Naive thymus-derived CD8-positive, alpha-beta T cell (primary cell): ENCODE results near the gene MCRIP1. TPM values are rescaled to one million over a fixed set of nuclear protein-coding genes. Genes with fewer than 3 reads are reported as not detected.
A peak's percentile ranks its signal among the peaks of the same experiment; 100 is the strongest.

Experiments used
- ATAC-seq, 2 donors: fragments of 150-1000 bp; cut with Tn5 transposase in 1 of 2; sonication (Bioruptor Pico), chemical (Tn5 transposase) in 1 of 2; 1 replicate in 1 of 2; 2 replicates in 1 of 2; pipeline ENCODE4 v1.10.0; 2021; ENCODE audit warnings: mild to moderate bottlenecking in 2 of 2, moderate library complexity in 2 of 2
- POLR2A ChIA-PET: fragments of 350-600 bp; sonication (Branson Sonifier 250); formaldehyde crosslinking; loops from one replicate; lab custom pipeline; 2021; ENCODE audit warnings: antibody characterized with exemption; lab: Charles Lee
- DNase-seq, 10 donors: peaks; one replicate each; pipeline versions ENCODE4 v3.0.0 to v3.0.0-alpha.2; 2020 to 2022
- H3K27ac Mint-ChIP-seq, 10 donors: one replicate each; pipeline ENCODE4 v1.8.0; 2020 to 2022; ENCODE audit warnings: mild to moderate bottlenecking in 10 of 10, mixed read lengths in 10 of 10, moderate library complexity in 4 of 10, inconsistent platforms in 1 of 10
- H3K27me3 Mint-ChIP-seq, 5 donors: one replicate each; pipeline ENCODE4 v1.8.0; 2021 to 2022; ENCODE audit warnings: mixed read lengths in 5 of 5
- H3K36me3 Mint-ChIP-seq, 3 donors: one replicate each; pipeline ENCODE4 v1.8.0; 2020 to 2022; ENCODE audit warnings: mixed read lengths in 3 of 3, mild to moderate bottlenecking in 2 of 3, inconsistent platforms in 1 of 3
- H3K4me1 Mint-ChIP-seq, 4 donors: one replicate each; pipeline ENCODE4 v1.8.0; 2021 to 2022; ENCODE audit warnings: mixed read lengths in 4 of 4
- H3K4me3 Mint-ChIP-seq, 10 donors: one replicate each; pipeline ENCODE4 v1.8.0; 2020 to 2022; ENCODE audit warnings: mild to moderate bottlenecking in 10 of 10, mixed read lengths in 10 of 10, moderate library complexity in 6 of 10, inconsistent platforms in 1 of 10
- H3K9me3 Mint-ChIP-seq, 9 donors: one replicate each; pipeline ENCODE4 v1.8.0; 2020 to 2022; ENCODE audit warnings: mixed read lengths in 9 of 9, mild to moderate bottlenecking in 3 of 9, inconsistent platforms in 1 of 9, moderate library complexity in 1 of 9
- polyA plus RNA-seq, 3 donors: library from polyadenylated mRNA; unstranded; fragments of 300-500 nt; fragmentation: Illumina TruSeq; gene quantifications; one replicate each; pipeline ENCODE4 v1.2.3, GENCODE V29; 2021
- total RNA-seq, 8 experiments: library from RNA in 2 of 8; stranded (reverse) in 2 of 8; gene quantifications; one replicate each; pipeline ENCODE4 v1.2.3 and lab custom pipeline; 2021 to 2026

MCRIP1 gene
- total and polyA plus RNA-seq, 5 experiments from 2014 or later = 49.5 to 61.8 (median 58.4) TPM

DNA sequence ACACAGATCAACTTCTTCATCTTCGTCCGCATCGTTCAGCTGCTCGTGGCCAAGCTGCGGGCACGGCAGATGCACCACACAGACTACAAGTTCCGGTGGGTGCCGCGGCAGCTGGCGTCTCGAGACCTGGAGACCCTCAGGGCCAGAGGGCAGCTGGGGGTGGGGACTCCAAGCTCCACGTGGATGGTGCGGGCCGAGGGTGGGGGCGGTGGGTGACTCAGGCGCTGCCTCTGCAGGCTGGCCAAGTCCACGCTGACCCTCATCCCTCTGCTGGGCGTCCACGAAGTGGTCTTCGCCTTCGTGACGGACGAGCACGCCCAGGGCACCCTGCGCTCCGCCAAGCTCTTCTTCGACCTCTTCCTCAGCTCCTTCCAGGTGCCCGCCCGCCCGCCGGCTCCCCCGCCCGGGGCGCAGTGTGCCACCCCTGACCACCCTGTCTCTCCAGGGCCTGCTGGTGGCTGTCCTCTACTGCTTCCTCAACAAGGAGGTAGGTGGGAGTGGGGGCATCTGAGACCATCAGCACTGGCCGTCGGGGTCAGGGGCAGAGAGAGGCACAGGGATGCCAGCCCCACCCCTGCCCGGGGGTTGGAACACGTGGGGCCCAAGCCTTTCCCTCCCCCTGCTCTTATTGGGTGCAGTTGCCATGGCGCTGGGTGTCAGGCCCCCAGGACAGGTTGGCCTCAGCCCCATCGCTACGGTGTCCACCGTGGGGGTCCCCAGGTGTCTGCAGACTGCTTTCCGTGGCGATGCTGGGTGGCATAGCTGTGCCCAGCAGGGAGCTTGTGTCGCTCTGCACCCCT lies 20.3 kb downstream of the MCRIP1 start:
- Mint-ChIP-seq H3K27me3 (peaks cover 6 to 34% (median 28%) of the 10 kb centered on the region in 5 donors), H3K9me3 (peaks cover 0 to 3% (median 0%) of the 10 kb centered on the region in 9 donors), H3K27ac (no peak overlapping the region), H3K4me3 (no peak overlapping the region), H3K4me1 (peaks cover 0 to 2% (median 0%) of the 10 kb centered on the region in 4 donors), H3K36me3 (no peaks in the 10 kb centered on the region)
- no peak for ATAC-seq
- DNase-seq = no peak
- POLR2A ChIA-PET = no interaction called here

DNA sequence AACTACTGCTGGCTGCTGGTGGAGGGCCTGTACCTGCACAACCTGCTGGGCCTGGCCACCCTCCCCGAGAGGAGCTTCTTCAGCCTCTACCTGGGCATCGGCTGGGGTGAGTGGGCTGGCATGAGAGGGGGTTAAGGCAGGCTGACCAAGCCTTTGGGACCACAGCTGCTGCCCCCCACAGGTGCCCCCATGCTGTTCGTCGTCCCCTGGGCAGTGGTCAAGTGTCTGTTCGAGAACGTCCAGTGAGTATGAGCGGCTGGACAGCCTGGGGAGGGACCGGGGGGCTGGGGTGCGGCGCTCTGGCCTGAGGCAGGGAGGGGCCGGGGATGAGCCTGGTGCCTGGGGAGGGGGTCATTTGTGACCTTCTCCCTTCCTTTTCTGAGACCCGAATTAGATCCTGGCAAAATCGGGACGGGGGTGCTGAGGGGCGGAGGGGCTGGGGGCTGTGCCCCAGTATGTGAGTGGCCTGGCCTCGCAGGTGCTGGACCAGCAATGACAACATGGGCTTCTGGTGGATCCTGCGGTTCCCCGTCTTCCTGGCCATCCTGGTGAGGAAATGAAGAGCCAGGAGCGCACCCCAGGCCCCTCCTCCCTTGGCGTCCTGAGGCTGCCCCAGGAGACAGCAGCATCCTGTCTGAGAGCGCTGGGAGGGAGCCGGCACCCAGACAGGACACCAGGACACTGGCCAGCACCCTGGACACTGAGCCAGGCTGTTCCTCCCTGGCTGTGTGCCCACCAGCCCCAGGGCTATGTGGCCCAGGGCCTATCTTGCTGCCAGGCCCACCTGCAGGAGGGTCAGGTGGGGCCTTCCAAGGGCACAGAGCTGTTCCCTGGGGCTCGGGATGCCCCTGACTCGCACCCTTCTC lies 21.2 kb downstream of the MCRIP1 start:
- ATAC-seq = no peak
- Mint-ChIP-seq H3K36me3 (no peaks in the 10 kb centered on the region), H3K4me3 (no peak overlapping the region), H3K4me1 (peaks cover 0 to 2% (median 0%) of the 10 kb centered on the region in 4 donors), H3K27ac (no peak overlapping the region), H3K27me3 (peaks cover 6 to 36% (median 25%) of the 10 kb centered on the region in 5 donors), H3K9me3 (peaks cover 0 to 3% (median 0%) of the 10 kb centered on the region in 9 donors)
- POLR2A ChIA-PET = no interaction called here
- DNase-seq = no peak

DNA sequence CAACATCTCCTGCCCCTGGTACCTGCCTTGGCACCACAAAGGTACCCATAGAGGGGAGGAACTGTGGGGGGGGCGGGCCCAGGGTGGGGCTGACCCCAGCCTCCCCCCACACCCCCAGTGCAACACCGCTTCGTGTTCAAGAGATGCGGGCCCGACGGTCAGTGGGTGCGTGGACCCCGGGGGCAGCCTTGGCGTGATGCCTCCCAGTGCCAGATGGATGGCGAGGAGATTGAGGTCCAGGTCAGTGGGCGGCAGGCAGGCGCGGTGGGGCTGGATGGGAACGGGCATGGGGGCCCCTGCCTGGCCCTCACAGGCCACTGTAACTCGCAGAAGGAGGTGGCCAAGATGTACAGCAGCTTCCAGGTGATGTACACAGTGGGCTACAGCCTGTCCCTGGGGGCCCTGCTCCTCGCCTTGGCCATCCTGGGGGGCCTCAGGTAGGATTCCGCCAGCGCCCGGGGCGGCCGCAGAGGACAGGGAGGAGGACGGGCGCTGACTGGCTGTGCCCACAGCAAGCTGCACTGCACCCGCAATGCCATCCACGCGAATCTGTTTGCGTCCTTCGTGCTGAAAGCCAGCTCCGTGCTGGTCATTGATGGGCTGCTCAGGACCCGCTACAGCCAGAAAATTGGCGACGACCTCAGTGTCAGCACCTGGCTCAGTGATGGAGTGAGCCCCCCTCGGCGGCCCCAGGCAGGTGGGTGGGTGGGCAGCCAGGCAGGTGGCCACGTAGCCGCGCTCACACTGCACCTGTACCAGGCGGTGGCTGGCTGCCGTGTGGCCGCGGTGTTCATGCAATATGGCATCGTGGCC lies 22.0 kb downstream of the MCRIP1 start:
- DNase-seq (no peak), ATAC-seq (no peak)
- Mint-ChIP-seq H3K4me1 (peaks cover 0 to 2% (median 0%) of the 10 kb centered on the region in 4 donors), H3K36me3 (no peaks in the 10 kb centered on the region), H3K27ac (no peak overlapping the region), H3K9me3 (peaks cover 0 to 3% (median 0%) of the 10 kb centered on the region in 9 donors), H3K4me3 (no peak overlapping the region), H3K27me3 (peaks cover 3 to 35% (median 22%) of the 10 kb centered on the region in 5 donors)
- POLR2A ChIA-PET = no interaction called here

DNA sequence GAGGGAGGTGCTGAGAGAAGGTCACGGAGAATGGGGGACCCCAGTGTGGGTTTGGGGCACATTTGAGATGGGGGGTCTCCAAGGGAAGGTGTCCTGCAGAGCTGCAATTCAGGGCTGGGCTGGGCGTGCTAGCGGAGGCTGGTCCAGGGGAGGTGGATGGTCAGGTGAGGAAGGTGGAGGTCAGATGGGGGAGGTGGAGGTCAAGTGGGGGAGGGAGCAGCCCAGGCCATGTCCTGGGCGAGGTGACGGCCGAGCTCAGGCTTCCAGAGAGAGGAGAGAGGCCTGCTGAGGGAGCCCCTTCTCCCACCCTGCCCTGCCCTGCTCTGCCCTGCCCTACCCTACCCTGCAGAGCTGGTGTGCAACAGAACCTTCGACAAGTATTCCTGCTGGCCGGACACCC lies 22.6 kb downstream of the MCRIP1 start:
- Mint-ChIP-seq H3K27ac (no peak overlapping the region), H3K4me3 (no peak overlapping the region), H3K27me3 (peaks cover 3 to 36% (median 21%) of the 10 kb centered on the region in 5 donors), H3K4me1 (peaks cover 0 to 2% (median 0%) of the 10 kb centered on the region in 4 donors), H3K9me3 (peaks cover 0 to 3% (median 0%) of the 10 kb centered on the region in 9 donors), H3K36me3 (no peaks in the 10 kb centered on the region)
- DNase-seq (no peak), ATAC-seq (no peak)
- POLR2A ChIA-PET = no interaction called here

DNA sequence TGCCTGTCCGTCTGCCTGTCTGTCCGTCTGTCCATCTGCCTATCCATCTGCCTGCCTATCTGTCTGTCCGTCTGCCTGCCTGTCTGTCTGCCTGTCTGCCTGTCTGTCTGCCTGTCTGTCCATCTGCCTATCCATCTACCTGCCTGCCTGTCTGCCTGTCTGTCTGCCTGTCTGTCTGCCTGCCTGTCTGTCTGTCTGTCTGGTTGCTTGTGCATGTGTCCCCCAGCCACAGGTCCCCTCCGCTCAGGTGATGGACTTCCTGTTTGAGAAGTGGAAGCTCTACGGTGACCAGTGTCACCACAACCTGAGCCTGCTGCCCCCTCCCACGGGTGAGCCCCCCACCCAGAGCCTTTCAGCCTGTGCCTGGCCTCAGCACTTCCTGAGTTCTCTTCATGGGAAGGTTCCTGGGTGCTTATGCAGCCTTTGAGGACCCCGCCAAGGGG lies 23.5 kb downstream of the MCRIP1 start:
- POLR2A ChIA-PET = no interaction called here
- peaks cover 3 to 41% (median 21%) of the 10 kb centered on the region in 5 donors for H3K27me3 Mint-ChIP-seq

DNA sequence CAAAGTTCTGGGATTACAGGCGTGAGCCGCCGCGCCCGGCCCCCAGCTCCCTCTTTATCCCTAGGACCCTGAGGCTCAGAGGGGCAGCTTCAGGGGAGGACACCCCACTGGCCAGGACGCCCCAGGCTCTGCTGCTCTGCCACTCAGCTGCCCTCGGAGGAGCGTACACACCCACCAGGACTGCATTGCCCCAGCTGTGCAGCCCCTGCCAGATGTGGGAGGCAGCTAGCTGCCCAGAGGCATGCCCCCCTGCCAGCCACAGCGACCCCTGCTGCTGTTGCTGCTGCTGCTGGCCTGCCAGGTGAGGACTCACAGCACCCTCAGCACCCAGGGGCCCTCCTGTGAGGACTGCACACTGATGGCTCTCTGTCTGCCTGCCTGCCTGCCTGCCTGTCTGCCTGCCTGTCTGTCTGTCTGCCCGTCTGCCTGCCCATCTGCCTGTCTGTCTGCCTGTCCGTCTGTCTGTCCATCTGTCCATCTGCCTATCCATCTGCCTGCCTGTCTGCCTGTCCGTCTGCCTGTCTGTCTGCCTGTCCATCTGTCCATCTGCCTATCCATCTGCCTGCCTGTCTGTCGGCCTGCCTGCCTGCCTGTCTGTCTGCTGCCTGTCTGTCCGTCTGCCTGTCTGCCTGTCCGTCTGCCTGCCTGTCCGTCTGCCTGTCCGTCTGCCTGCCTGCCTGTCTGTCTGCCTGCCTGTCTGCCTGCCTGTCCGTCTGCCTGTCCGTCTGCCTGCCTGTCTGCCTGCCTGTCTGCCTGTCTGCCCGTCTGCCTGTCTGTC lies 24.1 kb downstream of the MCRIP1 start:
- peak in 1 of 2 donors; percentile 39 for ATAC-seq
- peaks cover 3 to 39% (median 21%) of the 10 kb centered on the region in 5 donors for H3K27me3 Mint-ChIP-seq

More for the DNA sequence above, 23.5 kb downstream of the MCRIP1 start:
- no peak overlapping the region for H3K27ac Mint-ChIP-seq
- no peak overlapping the region for H3K4me3 Mint-ChIP-seq
- ATAC-seq = no peak
- H3K4me1 Mint-ChIP-seq = peaks cover 0 to 2% (median 0%) of the 10 kb centered on the region in 4 donors
- no peaks in the 10 kb centered on the region for H3K36me3 Mint-ChIP-seq
- peaks cover 0 to 3% (median 0%) of the 10 kb centered on the region in 9 donors for H3K9me3 Mint-ChIP-seq
- DNase-seq = no peak

DNA sequence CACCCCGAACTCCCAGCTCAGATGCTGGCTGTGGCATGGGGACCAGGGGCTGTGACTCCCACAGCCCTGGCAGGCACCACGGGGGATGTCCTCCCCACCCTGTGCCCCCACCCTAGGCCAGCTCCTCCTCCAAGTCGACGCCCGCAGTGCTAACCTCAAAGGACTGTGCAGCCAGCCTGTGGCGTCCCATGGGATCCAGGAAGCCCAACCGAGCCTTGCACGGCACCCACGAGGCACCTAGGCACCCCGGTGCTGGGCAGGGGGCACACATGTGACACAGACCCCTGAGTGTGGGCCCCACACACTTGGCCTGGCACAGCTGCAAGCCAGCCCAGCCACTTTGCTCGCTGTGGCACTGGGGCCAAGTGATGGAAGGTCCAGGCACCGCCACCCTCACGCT lies 25.3 kb downstream of the MCRIP1 start:
- H3K4me3 Mint-ChIP-seq = no peak overlapping the region
- ATAC-seq (no peak), DNase-seq (no peak)
- H3K4me1 Mint-ChIP-seq = peaks cover 0 to 7% (median 2%) of the 10 kb centered on the region in 4 donors
- POLR2A ChIA-PET = no interaction called here
- no peak overlapping the region for H3K27ac Mint-ChIP-seq
- H3K36me3 Mint-ChIP-seq = no peaks in the 10 kb centered on the region
- peaks cover 0 to 3% (median 0%) of the 10 kb centered on the region in 9 donors for H3K9me3 Mint-ChIP-seq
- H3K27me3 Mint-ChIP-seq = peaks cover 4 to 44% (median 27%) of the 10 kb centered on the region in 5 donors

More for the DNA sequence above, 24.1 kb downstream of the MCRIP1 start:
- H3K36me3 Mint-ChIP-seq = no peaks in the 10 kb centered on the region
- no peak overlapping the region for H3K4me3 Mint-ChIP-seq
- POLR2A ChIA-PET = no interaction called here
- H3K27ac Mint-ChIP-seq = no peak overlapping the region
- peaks cover 0 to 3% (median 0%) of the 10 kb centered on the region in 9 donors for H3K9me3 Mint-ChIP-seq
- H3K4me1 Mint-ChIP-seq = peaks cover 0 to 2% (median 0%) of the 10 kb centered on the region in 4 donors
- no peak for DNase-seq

DNA sequence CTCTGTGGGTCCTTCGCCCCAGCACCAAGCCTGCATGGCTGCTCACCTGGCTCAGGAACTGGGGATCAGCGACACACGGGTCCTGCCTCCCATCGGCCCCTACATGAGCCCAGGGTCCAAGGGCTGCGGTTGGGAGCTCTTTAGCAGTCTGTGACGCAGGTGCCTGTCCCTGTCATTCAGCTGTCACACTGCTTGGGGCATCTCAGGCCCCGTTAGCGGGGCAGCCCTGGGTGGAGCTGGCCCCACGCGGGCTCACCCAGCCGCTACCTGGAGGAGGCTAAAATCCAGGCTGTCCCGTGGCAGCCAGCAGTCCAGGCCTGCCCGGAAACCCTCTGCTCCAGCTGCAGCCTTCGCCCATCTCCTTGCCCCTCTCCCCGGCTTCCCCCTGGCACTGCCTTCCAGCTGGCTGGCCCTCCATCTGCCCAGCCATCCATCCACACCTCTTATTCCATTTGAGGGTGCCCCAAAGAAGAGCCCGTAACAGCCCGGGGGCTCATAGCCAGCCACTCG lies 25.8 kb downstream of the MCRIP1 start:
- DNase-seq (no peak), ATAC-seq (no peak)
- peaks cover 8 to 48% (median 33%) of the 10 kb centered on the region in 5 donors for H3K27me3 Mint-ChIP-seq
- POLR2A ChIA-PET = no interaction called here
- H3K4me1 Mint-ChIP-seq = peaks cover 0 to 7% (median 3%) of the 10 kb centered on the region in 4 donors
- H3K27ac Mint-ChIP-seq = no peak overlapping the region
- H3K4me3 Mint-ChIP-seq = no peak overlapping the region
- H3K9me3 Mint-ChIP-seq = peaks cover 0 to 3% (median 0%) of the 10 kb centered on the region in 9 donors
- H3K36me3 Mint-ChIP-seq = no peaks in the 10 kb centered on the region

DNA sequence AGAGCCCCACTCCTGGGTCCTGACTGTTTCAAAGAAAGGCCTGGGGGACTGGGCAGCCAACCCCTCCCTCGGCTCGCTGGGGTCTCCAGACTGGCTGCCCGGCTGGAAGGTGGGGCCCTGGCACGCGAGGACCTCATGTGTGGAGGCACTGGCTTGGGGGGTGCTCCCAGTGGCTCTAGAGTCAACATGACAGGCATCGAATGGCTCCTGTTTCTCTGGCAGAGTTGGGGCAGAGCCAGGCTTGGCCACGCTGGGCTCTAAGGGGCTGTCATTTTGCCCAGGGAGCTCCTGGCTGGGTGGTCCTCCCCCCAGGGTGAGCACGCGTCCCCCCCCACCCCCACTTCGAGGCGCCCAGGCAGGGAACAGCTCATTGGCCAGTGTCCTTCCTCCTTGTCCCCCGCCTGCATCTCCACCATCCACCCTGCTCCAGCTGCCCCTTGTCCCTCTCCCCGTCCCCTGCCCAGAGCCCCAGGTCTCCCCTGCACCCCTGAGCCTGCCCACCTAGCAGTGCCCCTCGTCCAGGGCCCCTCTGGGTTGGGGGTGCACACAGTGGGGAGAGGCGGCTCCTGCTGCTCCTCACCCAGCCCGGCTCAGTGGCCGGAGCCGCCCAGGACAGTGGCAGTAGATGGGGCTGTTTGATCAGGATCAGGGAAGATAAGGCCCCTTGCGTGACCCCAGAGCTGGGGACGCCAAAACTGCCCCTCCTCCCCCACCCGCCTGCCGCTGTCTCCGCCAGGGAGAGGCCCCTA lies 26.5 kb downstream of the MCRIP1 start:
- ATAC-seq (no peak), DNase-seq (no peak)
- Mint-ChIP-seq H3K27me3 (peaks cover 8 to 55% (median 38%) of the 10 kb centered on the region in 5 donors), H3K4me3 (no peak overlapping the region), H3K27ac (no peak overlapping the region), H3K9me3 (peaks cover 0 to 3% (median 0%) of the 10 kb centered on the region in 9 donors), H3K36me3 (no peaks in the 10 kb centered on the region), H3K4me1 (peaks cover 0 to 7% (median 3%) of the 10 kb centered on the region in 4 donors)
- POLR2A ChIA-PET = no interaction called here

DNA sequence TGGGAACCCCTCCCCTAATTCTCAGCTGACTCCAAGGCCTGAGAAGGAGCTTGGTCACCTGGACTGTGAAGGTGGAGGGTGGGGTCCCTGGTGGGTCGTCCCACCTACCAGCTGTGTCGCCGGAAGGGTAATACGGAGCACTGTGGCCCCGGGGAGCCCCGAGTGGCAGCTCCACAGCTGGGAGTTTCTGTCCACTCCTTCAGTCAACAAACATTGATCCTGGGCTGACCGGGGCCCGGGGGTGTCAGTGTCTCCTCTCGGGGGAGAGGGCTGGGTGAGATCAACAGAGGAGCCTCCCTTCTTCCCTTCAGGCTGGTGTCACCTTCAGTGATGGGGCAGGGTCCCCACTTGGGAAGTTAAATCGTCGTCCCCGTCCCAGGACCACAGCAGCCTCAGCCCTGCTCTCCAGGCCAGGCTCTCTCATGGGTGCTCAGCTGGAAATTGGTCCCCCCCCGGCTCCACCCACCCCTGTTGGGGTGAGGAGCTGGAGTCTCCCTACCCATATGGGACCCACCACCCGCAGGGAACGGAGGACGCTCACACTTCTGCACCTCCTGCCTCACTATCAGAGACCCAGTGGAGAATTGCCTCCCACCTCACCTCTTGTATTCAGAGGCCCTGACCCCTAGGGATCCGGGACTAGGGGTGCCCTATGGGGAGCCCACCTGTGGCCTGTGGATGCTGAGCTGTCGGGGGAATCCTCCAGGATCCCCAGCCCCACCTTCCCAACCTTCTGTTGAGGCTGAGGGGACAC lies 27.2 kb downstream of the MCRIP1 start:
- peaks cover 0 to 7% (median 3%) of the 10 kb centered on the region in 4 donors for H3K4me1 Mint-ChIP-seq
- ATAC-seq = no peak
- POLR2A ChIA-PET = no interaction called here
- H3K36me3 Mint-ChIP-seq = no peaks in the 10 kb centered on the region
- H3K4me3 Mint-ChIP-seq = no peak overlapping the region
- no peak for DNase-seq
- H3K9me3 Mint-ChIP-seq = peaks cover 0 to 5% (median 0%) of the 10 kb centered on the region in 9 donors
- peaks cover 10 to 62% (median 45%) of the 10 kb centered on the region in 5 donors for H3K27me3 Mint-ChIP-seq
- no peak overlapping the region for H3K27ac Mint-ChIP-seq
